Measurements from ENCODE around the gene GLUD1.
"Not testable (repeated sequence)": the region's sequence is repeated elsewhere in the genome, so short reads cannot be mapped to it uniquely, and the experiment has no call there.

GLUD1 gene

GRCh38 chr10:87095236-87095945 lies 748 bp upstream of the GLUD1 start:
- H3K36me3 Mint-ChIP-seq, result peaks cover 13% of the 10 kb centered on the region
- peak overlapping the region; percentile 89 for H3K27ac Mint-ChIP-seq
- peak; percentile 83 for ATAC-seq
- H3K4me3 Mint-ChIP-seq, result peak overlapping the region; percentile 87
- H3K27me3 Mint-ChIP-seq, result no peaks in the 10 kb centered on the region
- peaks cover 45% of the 10 kb centered on the region for H3K4me1 Mint-ChIP-seq
- no peaks in the 10 kb centered on the region for H3K9me3 Mint-ChIP-seq

DNA sequence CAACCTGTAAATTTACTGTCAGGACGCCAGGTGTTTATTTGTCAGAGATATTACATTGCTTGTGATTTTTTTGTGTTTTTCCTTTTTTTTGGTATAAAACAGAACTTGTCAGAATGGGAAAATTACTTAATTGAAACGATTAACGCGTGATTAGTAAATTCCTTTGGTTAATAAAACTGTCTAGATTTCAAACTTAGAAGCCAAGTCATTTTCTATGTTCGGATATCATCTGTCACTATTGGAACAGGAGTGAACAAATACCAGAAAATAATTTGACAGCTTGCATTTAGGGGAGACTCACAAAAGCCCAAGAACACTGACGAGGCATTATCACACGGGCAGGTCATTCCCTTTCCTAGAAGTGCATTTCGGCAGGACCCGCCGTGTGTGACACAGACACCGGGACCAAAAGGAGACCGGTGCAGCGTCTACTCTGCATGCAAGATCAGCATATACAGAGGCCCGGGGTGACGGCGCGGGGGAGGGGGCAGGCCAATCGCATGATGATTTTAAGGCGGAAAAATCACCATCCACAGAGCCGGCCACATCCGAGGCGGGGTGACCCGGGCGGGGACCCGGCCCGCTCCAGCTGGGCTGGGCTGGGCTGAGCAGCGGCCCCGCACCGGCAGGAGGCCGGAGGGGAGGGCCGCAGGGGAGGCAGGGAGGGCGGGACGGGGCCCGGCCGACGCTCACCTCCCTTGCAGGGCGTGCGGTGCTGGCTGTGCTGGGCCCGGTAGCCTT lies 841 bp downstream of the GLUD1 start:
- peaks cover 58% of the 10 kb centered on the region for H3K4me1 Mint-ChIP-seq
- peaks cover 16% of the 10 kb centered on the region for H3K36me3 Mint-ChIP-seq
- H3K4me3 Mint-ChIP-seq, result peak overlapping the region; percentile 93
- peak; percentile 42 for ATAC-seq
- H3K9me3 Mint-ChIP-seq, result no peaks in the 10 kb centered on the region
- peak overlapping the region; percentile 89 for H3K27ac Mint-ChIP-seq
- no peaks in the 10 kb centered on the region for H3K27me3 Mint-ChIP-seq

DNA sequence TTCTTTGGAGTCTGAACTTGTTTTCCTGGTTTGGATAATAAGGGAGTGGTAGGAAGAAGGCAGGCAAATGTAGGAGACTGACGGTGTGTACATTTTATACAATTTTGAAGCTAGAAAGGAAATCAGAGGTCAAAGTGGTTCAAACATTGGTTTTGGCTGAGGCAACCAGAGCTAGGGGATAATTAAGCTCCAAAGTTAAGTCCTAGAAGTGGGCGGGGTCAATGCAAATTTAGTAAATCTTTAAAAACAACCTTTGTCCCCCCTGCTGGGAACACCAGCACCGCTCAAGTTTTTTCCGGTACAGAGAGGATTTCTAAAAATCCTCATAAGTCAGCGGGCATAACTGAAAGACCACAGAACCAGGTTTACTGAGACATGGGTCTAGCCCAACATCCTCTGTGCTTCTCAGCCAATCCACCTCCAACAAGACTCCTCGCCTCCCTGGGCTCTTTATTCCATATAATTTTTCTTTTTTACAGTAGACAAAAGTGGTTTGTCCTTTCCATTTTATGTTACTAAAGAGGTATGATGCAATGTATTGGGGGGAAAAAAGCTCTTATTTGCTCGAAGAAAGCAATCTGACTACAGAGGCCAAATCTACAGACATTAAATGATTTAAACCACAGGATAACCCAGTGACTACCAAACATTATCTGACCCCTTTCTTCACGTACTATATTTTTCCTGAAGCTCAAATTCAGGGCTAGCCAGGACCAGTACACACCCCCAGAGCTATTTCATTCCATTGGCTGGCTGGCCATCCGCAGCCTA lies 1.6 kb downstream of the GLUD1 start:
- ATAC-seq, result no peak
- Mint-ChIP-seq H3K4me3 (peak overlapping the region; percentile 93), H3K27me3 (no peaks in the 10 kb centered on the region), H3K27ac (peak overlapping the region; percentile 89), H3K9me3 (no peaks in the 10 kb centered on the region), H3K36me3 (peaks cover 16% of the 10 kb centered on the region), H3K4me1 (peaks cover 58% of the 10 kb centered on the region)

GRCh38 chr10:87092376-87092860 lies 2.2 kb downstream of the GLUD1 start:
- ATAC-seq, result no peak
- Mint-ChIP-seq H3K27ac (no peak overlapping the region), H3K4me3 (peak overlapping the region; percentile 93), H3K36me3 (peaks cover 22% of the 10 kb centered on the region), H3K27me3 (no peaks in the 10 kb centered on the region), H3K4me1 (peaks cover 63% of the 10 kb centered on the region), H3K9me3 (no peaks in the 10 kb centered on the region)

- H3K27ac Mint-ChIP-seq, result no peak overlapping the region
- H3K36me3 Mint-ChIP-seq, result peaks cover 28% of the 10 kb centered on the region
- no peaks in the 10 kb centered on the region for H3K27me3 Mint-ChIP-seq
- peaks cover 74% of the 10 kb centered on the region for H3K4me1 Mint-ChIP-seq
- H3K9me3 Mint-ChIP-seq, result no peaks in the 10 kb centered on the region
- no peak for ATAC-seq
- no peak overlapping the region for H3K4me3 Mint-ChIP-seq
These were observed 3.9 kb downstream of the GLUD1 start for GRCh38 chr10:87090779-87091178.

DNA sequence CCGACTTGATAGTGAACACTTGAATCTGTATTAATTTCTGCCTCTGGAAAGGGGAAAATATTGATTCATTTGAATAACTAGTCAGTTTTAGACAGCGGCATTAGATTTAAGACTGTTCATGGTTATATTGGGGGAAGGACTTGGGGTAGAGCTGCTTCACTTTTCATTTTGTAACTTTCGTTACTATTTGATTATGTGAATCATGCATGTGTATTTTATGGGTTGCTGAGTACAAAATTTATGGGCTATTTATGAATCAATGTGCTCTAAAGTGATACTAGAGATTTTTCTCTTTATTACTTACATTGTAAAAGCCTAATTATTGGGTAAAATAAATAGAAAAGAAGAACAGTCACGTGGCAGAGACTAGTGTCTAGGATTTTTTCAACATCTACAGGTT lies 4.9 kb downstream of the GLUD1 start:
- peaks cover 28% of the 10 kb centered on the region for H3K36me3 Mint-ChIP-seq
- no peak for ATAC-seq
- H3K27ac Mint-ChIP-seq, result no peak overlapping the region
- no peak overlapping the region for H3K4me3 Mint-ChIP-seq
- H3K9me3 Mint-ChIP-seq, result no peaks in the 10 kb centered on the region
- peaks cover 77% of the 10 kb centered on the region for H3K4me1 Mint-ChIP-seq
- no peaks in the 10 kb centered on the region for H3K27me3 Mint-ChIP-seq

- H3K36me3 Mint-ChIP-seq, result peaks cover 37% of the 10 kb centered on the region
- no peaks in the 10 kb centered on the region for H3K9me3 Mint-ChIP-seq
- H3K4me1 Mint-ChIP-seq, result peaks cover 71% of the 10 kb centered on the region
- H3K27ac Mint-ChIP-seq, result no peak overlapping the region
- no peak for ATAC-seq
- H3K27me3 Mint-ChIP-seq, result no peaks in the 10 kb centered on the region
- no peak overlapping the region for H3K4me3 Mint-ChIP-seq
These were observed 9.1 kb downstream of the GLUD1 start for GRCh38 chr10:87085537-87085936.

- H3K4me3 Mint-ChIP-seq, H3K27me3 Mint-ChIP-seq, H3K9me3 Mint-ChIP-seq: not testable (repeated sequence)
- Mint-ChIP-seq H3K27ac (peak overlapping the region; percentile 80), H3K4me1 (peaks cover 60% of the 10 kb centered on the region), H3K36me3 (peaks cover 39% of the 10 kb centered on the region)
- ATAC-seq, result peak; percentile 64
These were observed 10.3 kb downstream of the GLUD1 start for GRCh38 chr10:87084291-87084782.

DNA sequence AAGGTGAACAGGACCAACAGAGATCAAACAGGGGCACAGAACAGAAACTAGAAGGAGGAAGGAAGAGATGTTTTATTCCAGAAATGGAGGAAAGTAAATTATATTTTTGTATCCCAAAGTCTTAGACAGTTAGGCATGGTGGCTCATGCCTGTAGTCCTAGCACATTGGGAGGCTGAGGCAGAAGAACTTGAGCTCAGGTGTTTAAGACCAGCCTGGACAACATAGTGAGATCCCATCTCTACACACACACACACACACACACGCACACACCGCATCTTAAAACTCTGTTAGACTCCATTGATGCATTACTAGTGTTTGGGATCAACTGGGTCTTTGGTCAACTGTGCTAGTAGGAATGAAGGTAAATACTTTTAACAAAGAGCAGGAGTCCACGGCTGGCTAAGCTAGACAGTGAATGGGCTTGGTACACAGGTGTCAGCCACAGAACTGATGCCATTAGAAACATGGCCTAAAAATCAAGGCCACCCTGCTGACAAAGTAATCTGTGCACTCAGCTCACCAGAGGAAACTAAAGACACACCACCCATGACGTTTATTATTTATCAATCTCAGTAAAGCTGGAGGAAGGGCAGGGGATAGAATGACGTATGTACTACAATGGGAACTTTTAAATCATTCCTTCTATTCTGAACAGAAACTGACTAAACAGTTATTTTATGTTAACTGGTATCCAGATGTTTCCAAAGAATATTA lies 10.9 kb downstream of the GLUD1 start:
- not testable (repeated sequence) for H3K9me3 Mint-ChIP-seq, H3K4me3 Mint-ChIP-seq, H3K27me3 Mint-ChIP-seq, ATAC-seq
- Mint-ChIP-seq H3K4me1 (peaks cover 57% of the 10 kb centered on the region), H3K36me3 (peaks cover 35% of the 10 kb centered on the region), H3K27ac (peak overlapping the region; percentile 80)

GRCh38 chr10:87082219-87082618 lies 12.4 kb downstream of the GLUD1 start:
- ATAC-seq, H3K27me3 Mint-ChIP-seq, H3K9me3 Mint-ChIP-seq, H3K4me3 Mint-ChIP-seq: not testable (repeated sequence)
- Mint-ChIP-seq H3K27ac (peak overlapping the region; percentile 36), H3K36me3 (peaks cover 33% of the 10 kb centered on the region), H3K4me1 (peaks cover 50% of the 10 kb centered on the region)

DNA sequence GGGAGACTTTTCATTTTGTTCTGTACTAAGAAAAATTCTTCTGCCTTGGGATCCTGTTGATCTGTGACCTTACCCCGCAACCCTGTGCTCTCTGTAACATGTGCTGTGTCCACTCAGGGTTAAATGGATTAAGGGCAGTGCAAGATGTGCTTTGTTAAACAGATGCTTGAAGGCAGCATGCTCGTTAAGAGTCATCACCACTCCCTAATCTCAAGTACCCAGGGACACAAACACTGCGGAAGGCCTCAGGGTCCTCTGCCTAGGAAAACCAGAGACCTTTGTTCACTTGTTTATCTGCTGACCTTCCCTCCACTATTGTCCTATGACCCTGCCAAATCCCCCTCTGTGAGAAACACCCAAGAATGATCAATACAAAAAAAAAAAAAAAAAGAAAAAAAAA lies 13.1 kb downstream of the GLUD1 start:
- peaks cover 29% of the 10 kb centered on the region for H3K36me3 Mint-ChIP-seq
- not testable (repeated sequence) for H3K27me3 Mint-ChIP-seq, H3K4me3 Mint-ChIP-seq, ATAC-seq, H3K27ac Mint-ChIP-seq, H3K9me3 Mint-ChIP-seq
- peaks cover 43% of the 10 kb centered on the region for H3K4me1 Mint-ChIP-seq

DNA sequence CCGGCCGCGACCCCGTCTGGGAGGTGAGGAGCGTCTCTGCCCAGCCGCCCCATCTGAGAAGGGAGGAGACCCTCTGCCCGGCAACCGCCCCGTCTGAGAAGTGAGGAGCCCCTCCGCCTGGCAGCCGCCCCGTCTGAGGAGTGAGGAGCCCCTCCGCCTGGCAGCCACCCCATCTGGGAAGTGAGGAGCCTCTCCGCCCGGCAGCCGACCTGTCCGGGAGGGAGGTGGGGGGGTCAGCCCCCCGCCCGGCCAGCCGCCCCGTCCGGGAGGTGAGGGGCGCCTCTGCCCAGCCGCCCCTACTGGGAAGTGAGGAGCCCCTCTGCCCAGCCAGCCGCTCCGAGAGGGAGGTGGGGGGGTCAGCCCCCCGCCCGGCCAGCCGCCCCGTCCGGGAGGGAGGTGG lies 14.0 kb downstream of the GLUD1 start:
- not testable (repeated sequence) for ATAC-seq, H3K9me3 Mint-ChIP-seq, H3K27me3 Mint-ChIP-seq, H3K27ac Mint-ChIP-seq, H3K4me3 Mint-ChIP-seq
- H3K36me3 Mint-ChIP-seq, result peaks cover 29% of the 10 kb centered on the region
- peaks cover 34% of the 10 kb centered on the region for H3K4me1 Mint-ChIP-seq

DNA sequence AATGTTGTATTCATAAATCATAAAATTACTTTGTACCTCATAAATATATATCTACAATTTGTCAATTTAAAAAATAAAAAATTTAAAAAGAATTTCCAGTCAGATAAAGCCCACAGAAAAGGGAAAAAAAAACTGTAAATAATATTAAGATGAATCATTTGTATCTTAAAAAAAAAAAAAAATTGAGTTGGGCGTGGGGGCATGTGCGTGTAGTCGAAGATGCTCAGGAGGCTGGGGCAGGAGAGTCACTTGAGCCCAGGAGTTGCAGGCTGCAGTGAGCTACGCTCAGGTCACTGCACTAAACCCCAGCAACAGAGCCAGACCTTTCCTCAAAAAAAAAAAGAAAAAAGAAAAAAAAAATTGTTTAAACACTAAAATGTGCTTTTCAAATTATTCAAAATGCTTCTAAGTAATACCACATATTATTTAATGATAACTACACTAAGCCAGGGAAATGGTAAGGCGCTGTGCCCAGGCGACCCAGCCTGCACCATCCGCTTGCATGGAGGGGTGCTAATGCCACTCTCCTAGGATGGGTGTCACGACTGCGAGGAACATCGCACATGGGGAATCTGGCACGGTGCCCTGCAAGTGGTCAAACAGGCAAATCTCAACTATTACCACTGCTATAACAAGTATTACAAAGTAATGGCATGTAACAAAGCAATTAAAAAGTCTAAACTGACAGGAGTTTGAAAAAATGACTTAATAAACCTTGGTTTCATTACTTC lies 15.4 kb downstream of the GLUD1 start:
- peaks cover 29% of the 10 kb centered on the region for H3K36me3 Mint-ChIP-seq
- ATAC-seq, result no peak
- no peaks in the 10 kb centered on the region for H3K27me3 Mint-ChIP-seq
- peaks cover 23% of the 10 kb centered on the region for H3K4me1 Mint-ChIP-seq
- no peak overlapping the region for H3K27ac Mint-ChIP-seq
- H3K4me3 Mint-ChIP-seq, result no peak overlapping the region
- no peaks in the 10 kb centered on the region for H3K9me3 Mint-ChIP-seq

DNA sequence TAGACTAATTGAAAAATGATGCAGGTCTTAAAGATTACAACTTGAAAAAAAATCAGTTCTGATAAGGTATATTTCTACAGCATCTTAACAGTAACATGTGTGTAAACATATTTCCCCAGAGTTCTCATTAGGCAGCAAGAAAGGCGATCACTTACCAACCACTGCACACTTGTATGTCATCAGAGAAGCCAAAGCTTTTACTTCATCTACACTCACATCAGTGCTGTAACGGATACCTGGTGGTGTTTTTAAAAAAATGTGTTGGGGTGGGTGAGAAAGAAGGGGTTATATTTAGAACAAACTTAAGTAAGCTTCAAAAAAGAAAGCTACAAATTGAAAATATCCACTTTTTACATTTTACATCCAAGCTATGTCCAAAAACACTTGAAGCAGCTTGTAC lies 18.2 kb downstream of the GLUD1 start:
- not testable (repeated sequence) for H3K4me1 Mint-ChIP-seq, H3K9me3 Mint-ChIP-seq, H3K27me3 Mint-ChIP-seq, H3K27ac Mint-ChIP-seq, H3K4me3 Mint-ChIP-seq, ATAC-seq
- H3K36me3 Mint-ChIP-seq, result peaks cover 32% of the 10 kb centered on the region

Measured in stimulated activated memory B cell treated with anti-CD40 and anti-IgM and Interleukin-4, amounts not matched to agents 10 μg/mL and 1 μg/mL and 100 μg/mL, for 72 hours (primary cell).